Mesenteric fat pad (tissue), 1 donor: ENCODE results near the gene CTNNBIP1. TPM values are rescaled to one million over a fixed set of nuclear protein-coding genes. Genes with fewer than 3 reads are reported as not detected.
A peak's percentile ranks its signal among the peaks of the same experiment; 100 is the strongest.

Source experiments
- DNase-seq: peaks from one replicate; pipeline ENCODE4 v3.0.0-alpha.2; 2020; ENCODE audit warnings: low spot score
- total RNA-seq: library from RNA; stranded (reverse); fragmentation: NEBNext Ultra II Directional; extraction: Animal tissue kit (Norgen Biotek cat#: 25700); gene quantifications from one replicate; pipeline ENCODE4 v1.2.1, GENCODE V29; 2021
- donor health status: DM: yes; HTN: yes; CAD: no.

The CTNNBIP1 gene
- total RNA-seq, 1 donor from 2014 or later = 29.8 TPM

DNA sequence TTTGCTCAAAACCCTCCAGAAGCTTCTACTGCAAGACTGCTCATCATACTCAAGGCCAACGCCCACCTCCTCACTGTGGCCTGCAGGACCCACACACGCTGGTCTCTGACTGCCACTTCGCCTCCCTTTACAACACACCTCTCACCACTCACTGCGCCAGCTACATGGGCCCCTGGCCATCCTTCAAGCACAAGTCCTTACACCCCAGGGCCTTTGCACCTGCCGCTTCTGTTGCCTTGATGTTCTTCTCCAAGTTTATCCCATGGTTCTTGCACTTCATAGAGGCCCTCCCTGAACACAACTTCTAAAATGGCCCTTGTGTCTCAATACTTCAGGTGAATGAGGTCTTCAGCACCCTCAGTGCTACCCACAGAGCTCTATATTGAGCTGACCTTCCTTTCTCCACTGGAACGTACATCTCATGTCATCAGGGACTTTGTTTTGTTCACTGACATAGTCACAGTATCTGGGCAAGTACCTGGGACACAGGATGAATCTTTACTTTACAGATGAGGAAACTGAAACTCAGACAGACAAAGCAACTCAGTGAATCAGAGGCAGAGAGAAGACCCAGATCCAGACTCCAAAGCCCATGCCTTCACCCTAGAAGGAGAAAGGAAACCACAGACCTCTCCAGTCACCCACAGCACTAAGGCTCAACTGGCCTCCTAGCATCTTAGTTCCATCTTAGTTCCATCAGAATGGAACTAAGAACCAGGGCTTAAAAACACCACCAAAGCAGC, 51.6 kb downstream of the CTNNBIP1 start:
- no peak for DNase-seq

DNA sequence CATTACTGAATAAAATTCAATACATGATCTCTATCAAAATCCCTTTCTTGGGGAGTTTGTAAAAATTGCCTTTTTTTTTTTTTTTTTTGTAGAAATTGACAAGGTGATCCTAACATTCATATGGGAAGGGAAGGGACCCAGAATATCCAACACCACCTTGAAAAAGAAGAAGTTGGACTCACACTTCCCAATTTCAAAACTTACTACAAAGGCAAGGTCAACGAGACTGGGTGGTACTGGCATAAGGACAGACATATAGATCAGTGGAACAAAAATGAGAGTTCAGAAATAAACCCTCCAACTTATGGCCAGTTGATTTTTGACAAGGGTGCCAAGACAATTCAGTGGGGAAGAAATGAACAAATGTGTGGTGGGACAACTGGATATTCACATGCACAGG, 54.9 kb downstream of the CTNNBIP1 start:
- DNase-seq = no peak

DNA sequence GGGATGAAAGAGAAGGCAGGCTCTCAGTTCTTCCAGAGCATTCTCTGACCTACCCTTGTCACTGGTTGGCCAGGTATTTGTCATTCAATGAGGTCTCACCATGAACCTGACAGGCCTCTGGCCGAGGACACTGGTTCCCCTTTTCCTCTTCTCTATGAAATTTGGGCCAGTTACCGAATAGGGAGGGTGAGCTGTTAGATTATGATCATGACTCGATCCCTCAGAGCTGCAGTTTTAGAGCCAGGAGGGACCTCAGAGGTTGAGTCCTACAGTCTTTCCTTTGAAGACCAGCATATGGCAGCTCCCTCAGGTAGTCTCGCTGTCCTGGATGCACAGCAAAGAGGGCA, 56.8 kb downstream of the CTNNBIP1 start:
- no peak for DNase-seq

DNA sequence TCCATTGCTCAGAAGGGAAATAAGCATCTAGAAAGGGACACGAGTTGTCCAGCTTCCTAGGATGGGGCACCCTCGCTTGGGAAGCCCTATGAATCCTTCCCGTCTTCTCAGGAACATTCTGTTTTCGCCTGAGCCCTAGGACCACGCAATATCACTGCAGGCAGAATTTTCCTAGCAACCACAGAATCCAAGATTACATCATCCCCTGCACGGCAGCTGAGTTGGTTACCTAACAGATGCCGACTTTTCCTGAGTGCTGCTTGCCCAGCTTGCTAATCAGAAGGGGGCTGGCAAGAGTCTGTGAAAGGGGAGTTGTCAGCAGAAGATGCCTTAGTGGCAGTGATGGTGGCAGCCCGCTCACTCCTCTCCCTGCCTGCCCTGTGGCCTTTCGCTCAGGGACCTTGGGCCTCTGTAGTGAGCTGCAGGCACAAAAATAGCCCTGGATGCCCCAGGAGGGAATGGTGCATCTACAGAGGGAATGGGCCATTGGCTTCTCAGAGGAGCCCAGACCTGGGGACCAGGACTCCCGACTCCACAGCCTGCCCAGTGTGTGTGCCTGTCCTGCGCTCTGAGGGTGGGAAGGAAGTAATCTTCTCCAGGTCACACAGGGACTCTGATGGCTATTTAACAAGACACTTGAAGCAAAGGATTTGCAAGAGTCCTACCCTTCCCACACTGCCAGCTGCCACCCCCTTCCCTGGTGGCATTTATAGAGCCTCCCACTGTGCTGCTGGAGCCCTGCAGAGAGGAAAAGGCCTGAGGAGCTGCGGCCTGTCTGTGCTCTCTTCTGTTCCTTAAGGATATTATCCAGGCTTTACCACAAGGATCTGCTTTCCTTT, 57.4 kb downstream of the CTNNBIP1 start:
- DNase-seq = no peak

DNA sequence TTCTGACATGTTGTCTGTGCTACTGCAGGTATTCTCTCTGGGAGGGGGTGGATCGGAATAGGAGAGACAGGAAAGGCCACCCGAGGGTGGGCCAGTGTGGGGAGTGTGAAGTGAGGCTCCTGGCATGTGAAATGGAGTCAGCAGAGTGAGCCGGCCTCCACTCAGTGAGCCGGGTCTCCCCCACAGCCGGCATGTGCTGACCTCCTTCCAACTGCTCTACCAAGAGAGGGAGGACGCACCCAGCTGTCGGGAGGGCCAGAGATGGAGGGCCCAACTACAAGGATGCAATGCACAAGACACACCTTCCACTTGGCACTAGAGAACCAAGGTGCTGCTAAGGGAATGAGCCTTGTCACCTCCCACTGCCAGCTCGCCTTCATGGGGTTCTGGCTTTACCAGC, 58.1 kb downstream of the CTNNBIP1 start:
- no peak for DNase-seq

GRCh38 chr1:9850442-9851162, 59.5 kb downstream of the CTNNBIP1 start:
- DNase-seq = no peak

DNA sequence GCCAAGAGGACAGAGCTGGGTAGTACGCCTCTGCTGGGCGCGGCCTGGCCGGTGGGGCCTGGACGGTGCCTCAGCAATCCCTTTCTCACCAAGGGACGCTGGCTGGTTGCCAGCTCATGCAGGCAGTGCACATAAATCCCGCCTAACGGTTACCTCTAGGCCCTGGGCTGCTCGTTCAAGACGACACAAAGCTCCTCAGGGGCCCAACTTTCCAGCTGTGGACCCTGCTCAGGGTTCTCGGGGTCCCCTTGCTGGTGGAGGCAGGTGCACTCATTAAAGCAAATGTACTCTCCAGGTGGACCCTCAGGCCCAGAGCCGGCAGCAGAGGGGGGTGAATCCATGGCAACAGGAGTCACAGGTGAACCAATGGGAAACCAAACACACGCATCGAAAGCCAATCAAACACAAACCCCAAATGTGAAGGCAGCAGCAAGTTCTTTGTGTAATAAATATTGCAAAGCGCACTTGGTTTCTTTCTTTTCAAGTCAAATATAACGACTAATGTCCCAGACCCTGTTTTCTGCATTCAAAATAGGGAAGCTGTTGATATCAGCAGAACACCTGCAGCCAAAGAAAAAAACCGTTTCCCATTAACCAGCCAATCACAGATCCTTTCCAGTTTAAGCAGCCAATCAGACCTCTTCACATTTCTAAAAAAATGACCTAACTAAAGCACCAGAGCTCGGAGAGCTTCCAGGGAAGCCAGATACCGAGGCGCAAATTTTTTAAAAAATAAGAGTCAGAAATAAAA, 60.2 kb downstream of the CTNNBIP1 start:
- no peak for DNase-seq

- DNase-seq = no peak
Observed at GRCh38 chr1:9848022-9848421, 62.0 kb downstream of the CTNNBIP1 start.

- no peak for DNase-seq
Observed at GRCh38 chr1:9847269-9847668, 62.8 kb downstream of the CTNNBIP1 start.

DNA sequence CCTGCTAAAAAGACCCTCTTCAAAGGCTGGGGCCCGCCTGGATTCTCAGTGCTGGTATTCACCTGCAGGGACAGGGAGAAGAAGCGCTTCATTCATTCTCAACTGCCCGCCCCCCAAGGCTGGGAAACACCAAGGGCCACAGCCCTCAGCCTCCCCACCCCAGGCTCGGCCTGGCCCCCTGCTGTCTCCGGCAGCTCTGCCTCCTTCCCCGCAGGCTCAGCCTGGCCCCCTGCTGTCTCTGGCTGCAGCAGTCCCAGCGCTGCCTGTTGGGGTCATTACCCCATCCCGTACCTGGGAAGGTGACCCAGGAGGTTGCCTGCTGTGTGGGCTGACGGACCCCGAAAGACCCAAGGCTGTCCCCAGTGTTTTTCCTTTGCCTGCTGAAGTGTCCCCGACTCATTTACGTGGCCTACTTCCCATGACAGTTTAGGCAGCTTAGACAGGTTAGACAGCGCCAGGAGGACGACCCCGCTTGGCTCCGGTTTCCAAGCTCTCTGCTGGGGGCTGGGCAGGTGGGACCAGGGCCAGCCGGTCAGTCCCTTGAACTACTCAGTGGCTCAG, 63.4 kb downstream of the CTNNBIP1 start:
- DNase-seq = no peak

- DNase-seq = no peak
Observed at GRCh38 chr1:9845914-9846313, 64.2 kb downstream of the CTNNBIP1 start.

DNA sequence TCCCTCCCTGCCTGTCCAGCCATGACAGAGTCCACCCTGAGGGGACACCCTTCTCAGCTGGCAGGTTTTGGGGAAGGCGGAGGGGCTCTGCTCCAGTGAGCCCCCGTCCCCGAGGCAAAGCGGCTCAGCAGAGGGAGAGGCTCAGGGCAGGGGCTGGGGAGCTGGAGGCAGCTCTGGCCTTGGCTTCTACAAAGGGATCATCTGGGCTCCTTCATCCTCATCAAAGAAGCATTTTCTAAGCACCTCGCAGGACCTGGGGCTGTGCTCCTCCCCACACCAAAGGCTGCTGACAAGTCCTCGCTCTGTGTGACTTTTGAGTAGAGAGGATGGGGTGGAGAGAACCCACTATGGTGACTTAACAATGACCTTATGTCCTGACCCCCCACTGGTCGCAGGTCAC, 65.3 kb downstream of the CTNNBIP1 start:
- no peak for DNase-seq

GRCh38 chr1:9844106-9844505, 66.0 kb downstream of the CTNNBIP1 start:
- DNase-seq = no peak

GRCh38 chr1:9843576-9843945, 66.5 kb downstream of the CTNNBIP1 start:
- DNase-seq = peak; percentile 53

DNA sequence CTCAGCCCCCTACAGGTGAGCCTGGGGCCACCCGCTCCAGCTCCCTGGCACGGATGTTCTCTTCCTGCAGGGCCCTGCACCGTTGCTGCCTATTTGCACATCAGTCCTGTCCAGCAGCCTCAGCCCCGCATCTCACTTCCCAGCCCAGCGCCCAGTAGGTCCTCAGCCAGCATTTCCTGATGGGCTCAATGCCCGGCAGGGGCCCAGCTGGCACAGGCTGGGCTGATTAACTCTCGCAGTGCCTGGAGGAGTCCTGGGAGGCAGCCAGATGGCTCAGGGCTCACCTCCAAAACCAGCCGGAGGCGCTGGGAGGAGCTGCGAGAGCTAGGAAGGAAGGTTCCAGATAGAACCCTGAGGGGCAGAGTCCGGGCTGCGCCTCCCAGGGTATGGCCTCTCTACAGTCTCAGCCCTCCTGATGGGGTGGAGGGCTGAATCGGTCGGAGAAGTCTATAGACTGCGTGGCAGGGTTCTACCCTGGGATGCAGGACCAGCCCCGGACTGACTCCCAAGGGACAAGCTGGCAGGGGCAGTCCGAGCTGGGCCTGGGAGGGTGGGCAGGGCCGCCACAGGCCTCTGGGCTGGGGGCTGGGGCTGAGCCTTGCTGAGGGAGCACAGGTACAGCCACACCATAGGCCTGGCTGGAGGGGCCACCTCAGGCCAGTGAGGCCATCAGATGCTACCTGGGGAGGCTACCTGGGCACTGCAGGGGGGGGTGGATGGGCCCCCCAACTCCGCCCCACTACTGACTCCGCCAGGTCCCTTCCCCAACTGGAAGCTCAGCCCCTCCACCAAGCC, 67.1 kb downstream of the CTNNBIP1 start:
- peak; percentile 85 for DNase-seq

GRCh38 chr1:9842073-9842711, 67.9 kb downstream of the CTNNBIP1 start:
- DNase-seq = peak; percentile 83

DNA sequence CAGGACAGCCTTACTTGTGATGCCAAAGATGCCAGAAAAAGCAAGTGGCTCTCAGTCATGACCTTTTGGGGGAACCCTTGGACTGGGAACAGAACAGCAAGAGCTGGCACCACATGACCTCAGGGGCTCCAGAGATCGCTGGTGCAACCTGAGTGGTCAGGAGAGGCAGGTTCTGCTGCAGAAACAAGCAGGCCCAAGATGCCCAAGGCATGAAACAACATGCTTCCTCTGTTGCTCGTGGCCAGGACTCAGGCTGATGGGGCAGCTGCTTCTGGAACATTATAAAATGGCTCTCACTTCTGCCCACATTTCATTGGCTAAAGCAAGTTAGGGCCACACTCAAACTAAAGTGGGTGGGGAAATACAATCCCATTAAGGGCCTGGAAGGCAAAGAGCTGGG, 68.6 kb downstream of the CTNNBIP1 start:
- DNase-seq = peak; percentile 59

DNA sequence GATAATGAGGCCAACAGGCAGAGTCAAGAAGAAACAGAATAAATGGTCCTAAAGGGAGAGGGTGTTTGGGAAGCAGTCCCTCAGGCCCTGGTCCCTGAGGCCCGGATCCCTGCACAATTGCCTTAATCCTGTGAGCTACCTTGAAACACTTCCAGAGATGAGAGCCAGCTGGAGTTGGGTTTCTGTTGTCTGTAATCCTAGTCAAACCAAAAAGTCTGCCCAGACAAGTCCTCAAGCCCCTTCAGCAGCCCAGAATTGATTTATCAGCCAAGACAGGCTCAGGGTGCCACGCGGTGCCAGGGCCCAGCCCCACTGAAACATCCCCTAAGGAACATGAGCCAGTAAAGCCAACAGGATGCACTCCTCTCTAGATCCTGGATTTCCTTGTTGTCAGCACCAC, 69.9 kb downstream of the CTNNBIP1 start:
- DNase-seq = peak; percentile 59

- peak; percentile 82 for DNase-seq
Observed at GRCh38 chr1:9838946-9839345, 71.1 kb downstream of the CTNNBIP1 start.

- DNase-seq = peak; percentile 64
Observed at GRCh38 chr1:9836632-9836960, 73.5 kb downstream of the CTNNBIP1 start.
